Stimulated activated CD8-positive, alpha-beta memory T cell treated with anti-CD3 and anti-CD28 coated beads, Interleukin-2, amount 100 ng/mL, for 1 hour (primary cell): ENCODE measurements around the gene NFKBIB.
A peak's percentile ranks its signal among the peaks of the same experiment; 100 is the strongest.
"Not testable (repeated sequence)": the region's sequence is repeated elsewhere in the genome, so short reads cannot be mapped to it uniquely, and the experiment has no call there.

Experiments
- DNase-seq, 2 donors: peaks; one replicate each; pipeline ENCODE4 v3.0.0-alpha.2; 2020; ENCODE audit warnings: low read depth in 2 of 2

The NFKBIB gene

DNA sequence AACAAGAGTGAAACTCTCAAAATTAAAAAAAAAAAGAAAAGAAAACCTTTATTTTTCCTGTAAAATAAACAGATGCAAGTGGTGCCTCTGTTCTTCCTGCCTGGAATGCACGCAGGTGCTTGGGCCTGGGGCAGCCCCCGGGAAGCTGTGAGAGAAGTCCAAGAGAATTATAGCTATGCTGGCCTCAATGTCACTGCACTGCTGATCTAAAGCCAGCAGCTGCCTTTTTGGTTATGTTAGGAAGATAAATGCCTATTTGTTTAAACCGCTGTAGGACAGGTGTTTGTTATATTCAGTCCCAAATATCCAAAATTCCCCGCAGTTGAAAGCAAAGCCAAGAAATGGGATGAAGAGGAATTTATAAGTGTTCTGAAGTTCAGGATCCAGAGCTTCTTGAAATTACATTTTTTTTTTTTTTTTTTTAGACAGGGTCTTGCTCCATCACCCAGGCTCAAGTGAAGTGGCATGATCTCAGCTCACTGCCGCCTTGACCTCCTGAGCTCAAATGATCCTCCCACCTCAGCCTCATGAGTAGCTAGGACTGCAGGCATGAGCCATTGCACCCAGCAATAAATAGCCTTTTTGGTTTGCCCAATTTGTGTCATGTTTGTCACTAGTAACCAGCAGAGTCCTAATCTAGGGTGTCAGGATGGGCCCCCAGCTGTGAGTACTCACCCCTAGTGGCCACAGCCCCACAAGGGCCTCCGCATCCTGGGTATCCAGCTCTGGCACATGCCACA, 23.9 kb upstream of the NFKBIB start:
- no peak for DNase-seq

DNA sequence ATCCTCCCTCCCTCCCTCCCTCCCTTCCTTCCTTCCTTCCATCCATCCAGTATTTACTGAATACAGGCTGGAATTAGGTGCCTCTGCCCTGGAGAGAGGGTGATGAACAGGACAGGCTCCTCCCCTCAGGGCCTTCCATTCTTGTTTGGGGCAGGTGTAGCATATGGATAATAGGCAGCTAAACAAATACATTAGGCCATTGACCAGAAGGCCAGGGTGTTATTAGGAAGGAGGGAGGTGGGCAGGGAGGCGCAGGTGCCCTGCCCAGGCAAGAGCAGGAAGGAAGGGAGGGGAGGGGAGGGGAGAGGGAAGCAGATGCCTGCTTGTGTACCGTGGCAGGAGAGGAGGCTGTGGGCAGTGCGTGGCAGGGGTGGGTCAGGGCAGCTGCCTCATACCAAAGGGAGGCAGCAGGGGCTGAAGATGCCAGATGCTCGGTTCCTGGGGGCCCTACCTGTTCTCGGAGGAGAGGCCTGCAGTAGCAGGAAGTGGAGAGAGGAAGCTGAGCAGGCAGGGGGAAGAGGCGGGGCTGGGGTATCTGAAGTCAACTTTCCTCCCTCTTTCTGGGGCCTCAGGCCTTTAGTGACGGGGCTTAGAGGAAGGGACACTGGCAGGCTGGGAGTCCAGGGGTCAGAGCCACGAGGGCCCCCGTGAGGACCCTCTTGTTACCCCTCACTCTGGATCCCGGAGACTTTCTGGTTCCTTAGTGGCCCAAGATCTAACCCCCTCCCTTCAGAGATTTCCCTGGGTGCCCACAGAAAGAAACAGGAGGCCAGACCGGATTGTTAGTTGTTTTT, 21.8 kb upstream of the NFKBIB start, which contains the start of gene RINL:
Gene RINL, minus strand, starts transcription at position 495 of the 794 bp plus-strand sequence. CDS start 1,533 bp downstream, outside the sequence.
- DNase-seq: peak; percentile 46 to 51

DNA sequence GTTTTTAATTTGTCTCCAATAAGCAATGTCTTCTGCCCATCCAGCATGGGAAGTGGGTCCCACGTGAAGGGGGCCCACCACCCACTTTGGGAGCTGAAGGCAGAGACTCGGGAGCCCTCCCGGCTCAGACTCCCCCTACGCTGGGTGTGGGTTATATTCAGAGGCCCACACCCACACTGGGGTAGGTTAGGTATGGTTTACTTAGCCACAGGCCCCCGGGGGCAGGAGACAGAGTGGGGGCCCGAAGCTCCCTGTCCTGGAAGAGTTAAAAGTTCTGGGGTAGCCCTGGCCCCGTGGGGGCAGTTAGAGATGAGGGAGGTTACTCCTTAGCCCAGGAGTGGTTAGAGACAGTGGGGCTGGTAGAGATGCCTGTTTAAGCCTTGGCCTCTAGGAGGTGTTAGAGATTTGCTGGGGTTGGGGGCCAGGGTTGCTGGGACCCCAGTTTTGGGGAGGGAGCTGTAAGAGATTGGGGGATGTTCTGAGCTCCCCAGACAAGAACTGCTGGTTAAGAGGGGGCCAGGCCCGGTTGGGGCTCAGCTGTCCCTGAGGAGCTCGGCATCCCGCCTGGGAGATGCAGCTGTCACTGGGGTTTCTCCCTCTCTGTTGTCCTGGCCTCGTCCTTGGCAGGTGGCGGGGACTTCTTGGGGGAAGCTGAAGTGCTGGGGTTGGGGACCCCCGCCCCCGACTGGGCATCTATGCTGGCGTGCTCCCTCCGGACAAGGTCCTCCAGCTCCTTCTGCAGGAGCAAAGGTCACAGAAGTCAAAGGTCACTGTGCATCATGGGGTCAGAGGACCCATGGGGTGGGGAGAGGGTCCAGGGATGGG, 21.0 kb upstream of the NFKBIB start:
- DNase-seq: no peak

DNA sequence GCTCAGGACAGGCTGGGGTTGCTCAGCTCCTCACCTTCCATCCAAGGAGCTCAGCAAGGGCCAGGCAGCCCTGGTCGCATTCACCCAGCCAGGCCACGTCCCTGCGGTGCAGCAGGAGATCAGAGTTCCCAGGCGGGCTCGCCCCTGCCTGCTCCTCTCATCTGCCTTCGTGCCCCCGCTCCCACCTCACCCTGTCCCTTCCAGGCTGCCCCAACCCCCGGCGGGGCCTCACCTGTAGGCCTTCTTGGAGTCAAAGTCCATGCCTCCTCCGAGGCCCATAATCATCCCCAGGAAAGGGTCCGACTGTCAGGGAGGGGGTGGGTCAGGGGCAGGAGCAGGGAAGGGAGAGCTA, 20.4 kb upstream of the NFKBIB start:
- DNase-seq: no peak

DNA sequence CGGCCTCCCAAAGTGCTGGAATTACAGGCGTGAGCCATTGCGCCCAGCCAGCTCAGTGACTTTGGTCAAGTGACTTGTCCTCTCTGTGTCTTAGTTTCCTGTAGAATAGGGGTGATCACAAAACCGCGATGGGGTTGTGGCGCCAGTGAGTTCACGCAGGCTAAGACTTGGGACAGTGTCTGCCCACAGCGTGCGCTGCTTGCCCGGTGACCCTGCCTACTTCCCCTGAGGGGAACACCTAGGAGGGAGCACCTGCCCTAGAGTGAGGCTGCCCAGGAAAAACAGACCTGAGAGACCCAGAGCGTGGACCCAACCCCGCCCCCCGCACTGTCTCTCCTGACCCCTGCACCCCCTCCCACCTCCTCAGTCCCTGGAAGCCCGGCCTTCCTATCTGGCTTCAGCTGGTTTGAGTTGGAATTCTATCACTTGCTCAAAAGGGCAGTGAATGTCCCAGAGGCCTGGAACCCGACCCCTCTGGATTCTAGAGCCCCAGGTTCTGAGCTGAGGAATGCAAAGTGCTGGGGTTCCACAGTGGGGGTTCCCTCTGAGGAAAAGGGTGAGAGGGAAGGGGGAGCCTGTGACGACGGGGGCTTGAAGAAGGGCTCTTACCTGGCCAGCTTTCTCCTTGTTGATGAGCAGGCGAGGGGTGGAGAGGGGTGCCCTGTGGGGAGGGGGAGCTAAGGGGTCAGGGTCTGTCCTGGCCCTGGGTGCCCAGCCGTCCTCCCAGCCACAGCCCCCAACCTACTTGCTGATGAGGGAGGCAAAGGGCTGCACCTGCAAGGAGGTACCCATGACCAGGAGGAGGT, 19.5 kb upstream of the NFKBIB start:
- DNase-seq: no peak

DNA sequence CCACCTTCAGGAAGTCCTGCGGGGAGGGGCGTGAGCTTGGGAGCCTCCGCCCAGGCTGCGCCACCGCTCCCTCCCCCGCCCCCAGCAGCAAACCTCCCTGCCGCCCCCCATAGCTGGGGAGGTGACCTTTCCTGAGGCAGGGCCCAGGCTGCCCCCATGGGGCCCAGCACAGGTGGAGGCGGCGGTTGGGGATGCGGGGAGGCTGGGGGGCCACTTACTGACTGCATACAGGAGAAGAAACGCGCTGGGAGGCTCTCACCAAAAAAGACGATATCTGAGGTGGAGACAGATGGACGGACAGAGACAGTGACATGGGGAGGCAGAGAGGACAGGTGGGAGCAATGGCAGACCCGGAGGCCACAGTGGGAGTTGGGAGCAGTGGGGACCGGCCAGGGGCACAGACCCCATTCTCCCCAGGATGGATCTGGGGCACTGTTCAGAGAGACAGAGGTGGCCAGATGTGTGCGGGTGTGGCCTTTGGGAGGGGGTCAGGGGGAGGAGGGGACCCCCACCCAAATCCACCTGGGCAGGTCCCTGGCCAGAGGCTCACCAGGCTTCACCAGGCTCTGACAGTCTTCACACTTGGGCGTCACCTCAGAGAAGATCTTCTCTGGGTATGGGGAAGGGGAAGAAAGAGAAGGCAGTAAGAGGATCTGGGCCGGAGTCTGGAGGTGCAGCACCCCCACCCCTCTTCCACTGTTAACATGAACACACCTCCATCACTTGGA, 18.7 kb upstream of the NFKBIB start:
- DNase-seq: no peak

DNA sequence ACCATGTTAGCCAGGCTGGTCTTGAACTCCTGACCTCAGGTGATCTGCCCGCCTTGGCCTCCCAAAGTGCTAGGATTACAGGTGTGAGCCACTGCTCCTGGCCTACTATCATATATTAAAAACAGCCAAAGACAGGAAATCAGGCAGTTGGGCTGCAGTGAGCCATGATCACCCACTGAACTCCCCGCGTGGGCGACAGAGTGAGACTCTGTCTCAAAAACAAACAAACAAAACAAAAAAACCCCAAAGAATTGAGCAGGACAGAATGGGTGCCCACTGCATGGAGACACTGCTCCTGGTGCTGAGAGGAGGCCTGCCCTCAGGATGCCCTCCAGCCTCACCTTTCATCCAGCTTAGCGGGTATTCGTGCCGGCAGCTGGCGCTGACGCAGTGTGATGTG, 16.5 kb upstream of the NFKBIB start:
- DNase-seq: no peak

DNA sequence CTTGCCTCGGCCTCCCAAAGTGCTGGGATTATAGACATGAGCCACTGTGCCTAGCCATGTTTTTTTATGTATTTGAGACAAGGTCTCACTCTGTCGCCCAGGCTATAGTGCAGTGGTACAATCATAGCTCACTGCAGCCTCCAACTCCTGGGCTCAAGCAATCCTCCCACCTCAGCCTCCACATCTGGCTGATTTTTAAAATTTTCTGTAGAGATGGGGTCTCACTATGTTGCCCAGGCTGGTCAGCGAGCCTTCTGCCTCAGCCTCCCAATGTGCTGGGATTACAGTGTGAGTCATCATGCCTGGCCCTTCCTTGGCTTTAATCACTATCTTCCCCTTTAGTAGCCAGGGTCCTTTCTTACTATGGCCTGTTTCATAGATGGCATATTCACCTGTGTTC, 15.1 kb upstream of the NFKBIB start:
- not testable (repeated sequence) for DNase-seq

DNA sequence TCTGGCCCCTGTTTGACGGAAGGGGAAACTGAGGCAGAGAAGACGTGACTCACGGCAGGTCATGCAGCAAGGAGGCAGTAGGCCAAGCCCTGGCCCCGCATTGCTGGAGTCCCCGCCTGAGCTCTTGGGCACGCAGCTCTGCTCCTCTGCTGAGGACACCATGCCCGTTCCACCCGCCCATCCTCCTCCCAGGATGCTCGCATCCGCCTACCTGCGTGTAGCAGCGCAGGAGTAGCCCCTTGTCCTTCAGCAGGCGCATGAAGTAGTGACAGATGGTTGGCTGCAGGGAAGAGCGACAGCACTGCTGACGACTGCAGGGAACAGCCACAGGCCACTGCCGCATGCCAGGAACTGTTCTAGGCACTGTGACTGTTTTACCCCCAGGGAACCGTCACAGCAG, 10.9 kb upstream of the NFKBIB start:
- DNase-seq: no peak

DNA sequence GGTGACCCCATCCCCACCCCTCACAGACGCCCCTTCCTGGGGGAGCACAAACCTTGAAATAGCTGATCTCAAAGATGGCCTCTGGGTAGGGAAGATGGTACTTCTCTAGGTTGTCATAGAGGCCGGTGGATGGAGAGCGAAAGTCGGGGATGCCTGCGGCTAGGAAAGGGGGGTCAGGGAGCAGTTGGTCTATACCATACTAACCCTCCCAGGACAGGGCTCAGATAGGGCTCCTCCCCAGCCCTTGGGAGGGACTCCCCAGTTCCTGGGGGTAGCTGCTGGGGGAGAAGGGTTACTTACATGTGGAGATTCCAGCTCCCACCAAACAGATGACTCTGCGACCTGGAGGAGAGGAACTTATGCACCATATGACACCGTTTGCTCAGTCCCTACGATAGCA, 10.0 kb upstream of the NFKBIB start:
- no peak for DNase-seq

DNA sequence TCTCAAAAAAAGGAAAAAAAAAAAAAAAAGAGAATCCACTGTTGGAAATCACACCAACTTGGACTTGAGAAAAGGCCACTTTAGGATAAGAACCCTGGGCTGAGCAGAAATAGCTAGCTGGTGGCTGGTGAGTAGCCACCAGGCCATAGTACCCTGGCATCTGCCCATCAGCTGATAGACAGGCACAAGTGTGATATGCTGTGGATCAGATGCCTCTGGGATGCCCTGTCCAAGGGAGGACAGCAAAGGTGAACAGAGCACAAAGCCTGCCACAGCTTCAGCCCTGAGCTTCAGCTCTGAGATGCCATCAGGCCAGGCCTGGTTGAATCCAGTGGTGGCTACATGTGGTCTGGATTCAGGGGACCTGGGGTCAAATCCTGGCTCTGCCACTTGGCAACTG, 9.1 kb upstream of the NFKBIB start:
- no peak for DNase-seq

DNA sequence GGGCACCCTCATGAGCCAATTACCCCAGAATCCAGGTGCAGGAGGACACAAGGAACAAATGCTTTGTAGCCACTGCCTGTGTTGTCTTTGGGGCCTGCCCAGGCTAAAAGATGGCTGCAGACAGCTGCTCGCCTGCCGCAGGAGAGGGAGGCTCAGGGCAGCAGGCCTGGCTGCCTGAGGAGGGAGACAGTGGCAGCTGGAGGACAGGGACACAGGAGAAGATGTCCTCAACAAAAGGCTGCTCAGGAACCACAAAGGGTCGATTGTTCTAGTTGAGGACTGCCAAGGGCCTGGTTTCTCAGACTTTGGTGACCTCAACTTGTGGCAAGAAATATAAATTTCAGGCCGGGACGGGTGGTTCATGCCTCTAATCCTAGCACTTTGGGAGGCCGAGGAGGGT, 8.0 kb upstream of the NFKBIB start:
- no peak for DNase-seq

DNA sequence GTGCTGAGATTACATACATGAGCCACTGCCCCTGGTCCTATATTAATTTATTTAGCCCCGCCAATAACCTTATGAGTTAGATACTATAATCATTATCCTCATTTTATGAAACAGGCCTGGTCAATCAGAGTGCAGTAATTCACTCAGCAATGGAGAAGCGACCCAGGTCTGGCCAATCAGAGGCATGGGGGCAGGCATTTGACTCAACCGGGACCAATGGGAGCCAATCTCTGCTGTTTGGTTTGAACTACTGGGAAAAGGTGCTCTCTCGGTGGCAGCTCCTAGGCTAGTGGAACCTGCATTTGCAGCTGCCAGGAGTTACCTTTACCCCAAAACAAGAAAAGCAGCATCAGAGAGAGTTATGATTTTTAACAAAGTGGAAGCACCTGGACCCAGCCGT, 6.9 kb upstream of the NFKBIB start:
- no peak for DNase-seq

DNA sequence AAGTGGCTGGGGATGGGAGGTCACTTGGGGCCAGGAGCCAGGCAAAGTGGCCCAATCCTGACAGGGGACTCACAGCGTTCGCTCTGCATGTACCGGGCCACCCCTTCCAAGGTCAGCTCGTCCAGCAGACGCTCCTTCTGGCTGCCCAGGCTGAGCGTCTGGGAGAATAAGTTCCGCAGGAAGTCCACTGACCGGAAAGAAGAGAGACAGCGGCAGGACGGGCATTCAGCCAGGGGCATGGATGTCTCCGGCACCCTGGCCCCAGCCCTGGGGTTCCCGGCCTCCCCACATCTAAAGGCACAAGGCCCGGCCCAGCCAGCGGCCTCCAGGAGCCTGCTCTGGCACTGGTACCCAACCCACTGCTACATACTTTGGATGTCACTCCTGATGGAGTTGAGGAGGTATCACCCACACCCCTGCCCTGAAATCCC, 6.4 kb upstream of the NFKBIB start:
- no peak for DNase-seq

DNA sequence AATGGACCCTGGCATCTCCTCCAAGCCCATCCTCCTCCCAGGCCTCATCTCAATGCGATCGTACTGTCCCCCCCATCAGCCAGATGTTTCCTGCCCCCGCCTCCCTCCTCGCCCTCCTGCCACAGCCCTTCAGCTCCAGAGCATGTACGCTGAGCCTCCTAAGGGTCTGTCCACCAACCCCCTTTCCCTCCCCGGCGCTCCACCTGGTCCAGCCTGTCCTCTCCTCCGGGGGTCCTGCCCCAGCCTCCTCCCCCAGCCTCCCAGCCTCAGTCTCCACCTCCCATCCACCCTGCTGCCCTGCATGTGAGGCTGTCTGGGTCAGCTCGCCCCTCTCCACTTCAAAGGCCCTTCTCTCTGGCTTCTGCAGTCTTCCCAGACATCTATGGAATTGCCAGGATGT, 4.8 kb upstream of the NFKBIB start:
- DNase-seq: no peak

DNA sequence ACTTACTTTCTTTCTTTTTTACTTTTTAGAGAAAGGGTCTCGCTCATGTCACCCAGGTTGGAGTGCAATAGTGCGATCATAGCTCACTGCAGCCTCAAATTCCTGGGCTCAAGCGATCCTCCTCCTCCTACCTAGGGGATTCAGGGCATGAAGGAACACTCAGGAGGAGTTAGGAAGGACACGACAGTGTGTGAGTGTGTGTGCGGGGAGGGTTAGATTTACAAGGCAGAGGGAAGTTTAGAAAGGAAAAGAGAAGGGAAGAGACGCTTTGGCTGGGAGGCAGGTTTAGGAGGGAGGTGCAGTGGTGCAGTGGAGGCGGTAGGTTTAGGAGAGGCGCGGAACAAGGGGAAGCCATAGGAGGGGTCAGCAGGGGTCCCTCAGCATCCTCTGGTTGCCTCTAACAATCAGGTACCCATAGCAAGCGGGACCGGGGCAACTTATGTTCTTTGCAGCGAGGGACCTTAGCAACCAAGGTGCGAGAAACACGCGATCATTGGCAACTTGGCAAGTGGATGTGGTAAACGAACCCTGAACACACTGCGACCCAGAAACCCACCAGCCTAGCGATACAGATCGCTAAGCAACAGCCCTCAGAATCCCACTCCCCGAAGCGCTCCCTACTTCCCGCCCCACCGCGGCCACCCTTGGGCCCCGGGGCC, 852 bp upstream of the NFKBIB start:
- DNase-seq: peak in 1 of 2 donors; percentile 9

DNA sequence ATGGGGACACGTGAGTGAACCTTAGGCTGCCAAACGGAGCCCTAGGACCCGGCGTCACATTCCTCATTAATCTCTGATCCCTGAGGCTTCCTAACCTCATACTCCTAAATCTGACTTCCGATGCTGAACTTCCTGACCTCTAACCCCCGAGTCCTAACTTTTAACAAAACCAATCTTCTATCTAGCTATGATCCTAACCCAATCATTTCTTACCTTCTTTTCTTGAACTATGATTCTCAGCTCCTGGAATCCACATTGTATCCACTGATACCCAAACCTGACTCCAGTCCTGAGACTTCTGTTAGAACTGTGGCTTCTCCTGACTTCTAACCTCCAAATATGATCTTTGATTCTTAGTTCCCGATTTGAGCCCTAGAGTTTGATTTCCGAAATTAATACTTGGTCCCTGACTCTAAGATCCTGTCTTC, 447 bp downstream of the NFKBIB start:
- no peak for DNase-seq

DNA sequence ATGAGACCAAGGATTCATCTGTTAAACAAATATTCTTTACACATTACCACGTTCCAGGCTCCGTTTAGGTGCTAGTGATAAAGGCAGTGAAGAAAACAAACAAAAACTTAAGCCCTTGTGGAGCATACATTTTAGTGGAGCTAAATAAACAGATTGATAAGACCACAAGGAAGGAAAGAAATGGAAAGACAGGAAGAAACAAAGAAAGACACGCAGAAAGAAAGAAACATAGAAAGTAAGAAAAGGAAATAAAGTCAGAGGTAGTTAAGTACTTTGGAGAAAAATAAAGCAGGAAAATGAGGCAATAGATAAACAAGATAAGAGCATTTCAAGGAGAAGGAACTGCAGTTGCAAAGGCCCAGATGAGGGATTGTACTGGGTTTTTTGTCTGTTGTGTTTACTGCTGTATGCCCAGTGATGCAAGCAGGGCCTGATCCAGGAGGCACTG, 998 bp downstream of the NFKBIB start:
- no peak for DNase-seq

DNA sequence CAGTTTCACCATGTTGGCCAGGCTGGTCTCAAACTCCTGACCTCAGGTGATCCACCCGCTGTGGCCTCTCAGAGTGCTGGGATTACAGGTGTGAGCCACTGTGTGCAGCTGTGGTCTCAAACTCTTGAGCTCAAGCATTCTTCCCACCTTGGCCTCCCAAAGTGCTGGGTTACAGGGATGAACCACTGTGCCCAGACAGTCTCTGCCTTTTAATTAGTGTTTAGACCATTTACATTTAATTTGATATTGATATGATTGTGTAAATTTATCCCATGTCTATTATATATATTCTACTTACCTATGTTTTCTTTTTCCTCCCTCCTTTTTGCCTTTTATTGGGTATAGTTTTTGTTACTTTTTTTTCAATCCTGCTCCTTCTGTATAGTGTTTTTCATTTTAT, 1.9 kb downstream of the NFKBIB start:
- no peak for DNase-seq
